NCI-H226 (cell line): ENCODE data around the gene VAMP4.
"Not testable (repeated sequence)": the region's sequence is repeated elsewhere in the genome, so short reads cannot be mapped to it uniquely, and the experiment has no call there.

Source experiments
- DNase-seq: peaks from one replicate; pipeline ENCODE4 v3.0.0-alpha.2; 2015

The VAMP4 gene

GRCh38 chr1:171683870-171684269 is 58.0 kb downstream of the VAMP4 start:
- DNase-seq: no peak

- DNase-seq: no peak
These were observed 61.5 kb downstream of the VAMP4 start for GRCh38 chr1:171680339-171680738.

DNA sequence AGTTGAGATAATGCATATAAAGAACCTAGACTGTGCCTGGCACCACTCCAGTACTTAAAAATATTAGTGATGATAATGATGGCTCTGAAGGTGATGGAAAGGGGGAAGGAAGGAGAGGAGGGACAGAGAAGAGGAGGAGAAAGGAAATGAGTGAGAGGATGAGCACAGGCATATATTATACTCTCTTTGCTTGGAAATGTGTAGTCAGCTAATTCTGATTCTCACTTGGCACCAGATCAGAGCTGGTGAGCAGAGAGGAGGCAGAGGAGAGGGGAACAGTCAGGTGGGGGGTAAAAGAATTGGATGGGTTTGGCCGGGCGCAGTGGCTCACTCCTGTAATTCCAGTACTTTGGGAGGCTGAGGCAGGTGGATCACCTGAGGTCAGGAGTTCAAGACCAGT is 65.0 kb downstream of the VAMP4 start:
- DNase-seq: no peak

DNA sequence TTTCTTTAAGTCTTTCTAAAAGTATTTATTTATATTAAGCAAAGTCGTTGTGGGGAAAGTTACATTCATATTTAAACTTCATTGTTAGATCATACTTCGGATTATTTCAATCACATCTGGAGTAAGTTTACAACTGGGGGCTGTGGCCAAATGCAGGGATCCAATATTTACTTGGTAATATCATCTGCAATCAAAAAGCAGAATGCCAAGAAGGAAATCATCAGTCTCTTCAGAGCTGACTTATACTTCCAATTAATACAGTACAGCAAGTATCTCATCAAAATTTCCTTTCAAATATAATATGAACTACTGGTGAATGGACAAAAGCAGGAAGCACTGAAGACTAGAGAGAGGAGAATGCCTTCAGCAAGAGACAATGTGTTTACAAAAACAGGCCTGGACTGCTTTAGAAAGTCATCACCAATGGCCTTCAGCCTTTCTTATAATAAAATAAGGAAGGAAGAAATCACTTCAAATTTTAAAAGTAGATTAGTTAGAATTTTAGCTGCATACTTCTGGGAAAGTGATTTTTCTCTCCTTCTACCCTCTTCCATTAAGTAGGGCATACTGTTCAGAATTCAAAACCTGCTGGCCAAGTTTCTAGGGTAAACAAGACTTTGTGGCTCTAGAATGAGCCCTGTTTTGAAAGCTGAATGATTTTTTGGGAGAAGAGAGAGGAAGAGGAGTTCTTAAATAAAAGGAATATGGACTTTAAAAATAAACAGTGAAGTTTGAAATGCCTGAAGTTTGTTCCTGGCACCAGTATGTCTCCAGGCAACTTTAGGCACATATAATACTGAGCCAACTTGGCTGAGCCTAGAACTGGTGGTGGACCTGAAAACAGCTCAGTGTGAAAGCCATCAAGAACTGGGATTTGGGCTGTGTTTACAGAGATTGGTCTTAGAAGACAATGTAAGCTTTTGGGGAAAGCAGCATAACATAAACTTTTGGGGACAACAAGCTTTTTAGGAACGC is 67.1 kb downstream of the VAMP4 start:
- no peak for DNase-seq

DNA sequence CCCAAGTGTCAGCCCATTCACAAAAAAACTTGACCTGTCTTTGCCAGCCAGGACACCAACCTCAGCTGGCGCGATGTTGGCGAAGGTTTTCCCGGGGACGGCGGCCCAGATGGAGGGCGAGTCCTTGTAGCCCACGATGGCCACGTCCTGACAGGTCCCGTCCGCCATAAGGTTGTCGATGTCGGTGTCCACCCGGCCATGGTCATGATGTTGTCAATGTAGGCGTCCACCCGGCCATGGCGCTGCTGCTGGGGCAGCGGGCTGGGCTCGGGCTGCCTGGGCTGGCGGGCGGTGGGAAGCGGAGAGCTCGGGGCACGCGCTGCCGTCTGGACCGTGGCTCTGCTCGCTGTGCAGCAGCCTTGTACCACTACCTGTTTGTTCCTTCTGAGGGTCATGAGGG is 71.1 kb downstream of the VAMP4 start:
- no peak for DNase-seq

- no peak for DNase-seq
These were observed 73.5 kb downstream of the VAMP4 start for GRCh38 chr1:171668372-171668771.

DNA sequence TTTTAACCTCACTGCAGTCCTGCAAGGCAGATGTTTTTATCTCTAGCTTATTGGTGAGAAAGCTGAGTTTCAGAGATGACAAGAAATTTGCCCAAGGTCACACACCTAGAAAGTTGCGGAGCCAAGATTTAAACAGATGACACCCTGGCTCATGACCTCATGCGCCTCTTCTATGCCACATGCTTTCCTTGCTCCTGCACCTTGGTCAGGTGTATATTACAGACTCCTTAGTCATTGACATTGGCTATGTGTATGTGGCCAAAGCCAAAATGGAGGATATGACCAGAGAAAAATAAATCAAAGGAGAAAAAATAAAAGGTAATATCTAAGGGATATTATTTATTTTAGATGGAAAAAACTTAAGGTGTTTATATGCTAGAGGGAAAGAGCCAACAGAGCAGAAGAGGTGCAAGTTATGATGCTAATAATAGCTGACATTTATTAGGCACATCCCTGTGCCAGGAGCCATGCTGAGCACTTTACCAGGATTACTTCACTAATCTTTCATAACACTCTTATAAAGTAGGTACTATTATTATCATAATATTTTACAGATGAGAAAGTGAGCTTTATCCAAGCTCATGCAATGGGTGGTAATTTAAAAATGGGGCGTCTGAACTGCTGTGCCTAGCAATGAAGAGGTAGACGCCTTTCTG is 75.6 kb downstream of the VAMP4 start:
- no peak for DNase-seq

GRCh38 chr1:171664976-171665375 is 76.9 kb downstream of the VAMP4 start:
- DNase-seq: no peak

- no peak for DNase-seq
These were observed 77.8 kb downstream of the VAMP4 start for GRCh38 chr1:171663854-171664575.

DNA sequence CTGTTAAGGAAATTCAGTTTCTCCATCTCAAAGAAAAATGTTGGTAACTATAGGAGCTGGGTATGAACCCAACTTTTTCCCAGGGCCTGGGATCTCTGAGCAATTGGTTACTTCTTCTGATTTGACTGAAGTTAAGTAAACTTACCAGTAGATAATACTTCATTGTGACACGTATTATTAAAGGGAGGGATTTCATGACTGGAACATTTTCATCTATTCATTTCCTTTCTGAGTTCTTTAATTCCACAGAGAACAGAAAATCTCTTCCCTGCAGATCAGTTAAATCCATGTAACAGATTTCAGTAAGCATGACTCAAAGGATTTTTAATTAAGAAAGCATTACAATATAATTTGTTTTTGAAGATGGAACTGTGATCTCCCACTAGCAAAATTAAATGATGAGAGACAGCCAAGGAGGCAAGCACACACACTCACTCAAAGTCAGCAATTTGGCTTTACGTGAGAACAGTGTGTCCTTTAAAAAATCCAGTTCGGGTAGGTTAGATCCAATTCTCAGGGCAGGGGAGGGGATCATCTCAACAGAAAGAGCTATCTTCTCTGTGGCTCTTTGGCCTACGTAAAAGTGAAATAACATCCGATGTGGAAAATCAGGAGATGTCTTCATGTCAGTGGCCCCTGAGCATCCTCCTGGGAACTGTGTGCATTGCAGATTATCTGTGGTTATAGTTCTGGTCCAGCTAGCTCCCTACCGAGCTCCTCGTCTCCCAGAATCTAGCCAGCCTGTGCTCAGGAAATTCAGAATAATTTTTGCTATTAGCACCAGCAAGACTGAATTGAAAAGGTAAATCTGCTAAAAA is 78.6 kb downstream of the VAMP4 start:
- no peak for DNase-seq

DNA sequence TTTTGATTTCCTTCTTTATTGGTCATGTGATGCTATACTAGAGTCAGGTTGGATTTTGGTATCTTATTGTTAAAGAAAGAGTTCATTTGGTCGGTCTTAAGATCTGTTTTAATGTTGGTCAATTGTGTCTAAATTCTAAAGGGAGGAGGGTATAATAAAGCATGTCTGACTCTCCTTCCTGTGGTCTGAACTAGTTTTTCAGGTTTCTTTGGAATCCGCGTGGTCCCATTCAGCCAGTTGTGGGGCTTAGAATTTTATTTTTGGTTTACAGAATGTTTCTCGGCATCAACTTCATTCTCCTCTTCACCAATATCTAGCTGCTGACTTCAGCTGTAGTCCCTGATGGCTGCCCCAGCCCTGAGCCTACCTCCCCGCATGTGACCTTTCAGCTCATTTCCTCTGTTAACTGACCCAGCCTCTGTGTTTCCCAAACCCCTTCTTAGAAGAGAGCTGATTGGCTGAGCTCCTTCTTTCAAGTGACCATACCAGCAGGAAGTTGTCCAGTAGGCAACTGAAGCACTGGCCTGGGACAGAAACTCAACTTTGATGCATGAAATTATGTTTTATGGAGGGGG is 80.7 kb downstream of the VAMP4 start:
- no peak for DNase-seq

- DNase-seq: not testable (repeated sequence)
These were observed 85.7 kb downstream of the VAMP4 start for GRCh38 chr1:171656206-171656605.

- no peak for DNase-seq
These were observed 86.1 kb downstream of the VAMP4 start for GRCh38 chr1:171655746-171656116.

GRCh38 chr1:171654942-171655745 is 86.7 kb downstream of the VAMP4 start:
- DNase-seq: no peak

GRCh38 chr1:171654201-171654941 is 87.5 kb downstream of the VAMP4 start:
- no peak for DNase-seq

GRCh38 chr1:171653796-171654195 is 88.1 kb downstream of the VAMP4 start:
- DNase-seq: no peak

DNA sequence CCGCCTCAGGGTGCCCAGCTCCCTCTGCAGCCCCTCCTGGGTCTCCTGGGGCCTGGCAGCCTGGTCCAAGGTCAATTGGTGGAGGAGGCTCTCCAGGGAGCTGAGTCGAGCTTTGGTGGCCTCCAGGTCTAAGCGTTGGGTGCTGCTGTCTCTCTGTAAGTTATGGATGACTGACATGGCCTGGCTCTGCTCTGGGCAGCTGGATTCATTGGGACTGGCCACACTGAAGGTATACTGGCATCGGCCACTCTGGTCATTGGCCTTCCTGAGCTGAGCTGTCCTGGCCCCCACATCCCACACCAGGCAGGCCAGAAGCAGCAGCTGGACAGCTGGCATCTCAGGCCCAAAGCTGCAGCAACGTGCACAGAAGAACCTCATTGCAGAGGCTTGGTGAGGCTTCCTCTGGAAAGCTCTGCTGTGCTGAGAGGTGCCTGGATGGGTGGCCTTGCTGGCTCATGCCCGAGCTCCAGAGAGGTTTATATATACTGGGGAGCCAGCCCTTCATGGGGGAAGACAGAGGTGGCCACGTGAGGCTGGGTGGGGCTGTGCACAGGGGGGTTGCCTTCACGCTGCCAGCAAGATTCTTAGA is 89.5 kb downstream of the VAMP4 start, which contains the start of gene MYOC:
Gene MYOC (minus strand): TSS at position 455 of the 589 bp plus-strand sequence. CDS start 77 bp downstream, at position 378.
- no peak for DNase-seq
